GM23338 (cell line): ENCODE results near the gene PPM1H. TPM values are rescaled to one million over a fixed set of nuclear protein-coding genes. Genes with fewer than 3 reads are reported as not detected.

Experiments
- ATAC-seq: fragments of 200-7000 bp; cut with Tn5 transposase; 3 replicates; pipeline ENCODE4 v1.9.1; 2020
- DNase-seq: peaks from one replicate; pipeline ENCODE4 v3.0.0-alpha.2; 2015; ENCODE audit warnings: low spot score
- H2AFZ ChIP-seq: fragments of 200-600 bp; sonication (generic); 2 replicates; pipeline ENCODE4 v1.8.0; 2016; ENCODE audit warnings: antibody characterized with exemption, mild to moderate bottlenecking, moderate library complexity
- H3F3A ChIP-seq: fragments of 200-600 bp; sonication (generic); replicated peaks from 2 replicates; pipeline ENCODE4 v1.8.0; 2017; ENCODE audit warnings: antibody characterized with exemption, mixed run types, low read depth
- H3K27ac ChIP-seq: fragments of 200-600 bp; sonication (generic); 2 replicates; pipeline ENCODE4 v1.6.1; 2016; ENCODE audit warnings: low read depth
- H3K27me3 ChIP-seq: fragments of 200-600 bp; sonication (generic); 2 replicates; pipeline ENCODE4 v1.8.0; 2016; ENCODE audit warnings: mild to moderate bottlenecking, mixed run types, moderate library complexity; ENCODE audit not compliant: insufficient read depth
- H3K36me3 ChIP-seq: fragments of 200-600 bp; sonication (generic); 2 replicates; pipeline ENCODE4 v1.8.0; 2016; ENCODE audit warnings: mild to moderate bottlenecking; ENCODE audit not compliant: insufficient read depth
- H3K4me1 ChIP-seq: fragments of 200-600 bp; sonication (generic); 2 replicates; pipeline ENCODE4 v1.8.0; 2016; ENCODE audit warnings: mild to moderate bottlenecking, moderate library complexity; ENCODE audit not compliant: insufficient read depth
- H3K4me2 ChIP-seq: fragments of 200-600 bp; sonication (generic); 2 replicates; pipeline ENCODE4 v1.7.1; 2017; ENCODE audit warnings: mixed run types
- H3K4me3 ChIP-seq: fragments of 200-600 bp; sonication (generic); 2 replicates; pipeline ENCODE4 v1.6.1; 2016; ENCODE audit warnings: mixed run types
- H3K79me2 ChIP-seq: fragments of 200-600 bp; sonication (generic); replicated peaks from 2 replicates; pipeline ENCODE4 v1.8.0; 2017; ENCODE audit warnings: mild to moderate bottlenecking; ENCODE audit not compliant: insufficient read depth
- H3K9me2 ChIP-seq: fragments of 200-600 bp; sonication (generic); 2 replicates; pipeline ENCODE4 v1.8.0; 2017; ENCODE audit not compliant: insufficient read depth
- H4K20me1 ChIP-seq: fragments of 200-600 bp; sonication (generic); replicated peaks from 2 replicates; pipeline ENCODE4 v1.8.0; 2017; ENCODE audit warnings: mild to moderate bottlenecking; ENCODE audit not compliant: insufficient read depth
- H3K27ac Mint-ChIP-seq: 2 replicates; pipeline ENCODE4 v1.8.0; 2020; ENCODE audit warnings: inconsistent platforms, mild to moderate bottlenecking, moderate library complexity, mixed read lengths
- H3K27me3 Mint-ChIP-seq: 3 replicates; pipeline ENCODE4 v1.8.0; 2022; ENCODE audit warnings: low read depth, mild to moderate bottlenecking, moderate library complexity, mixed read lengths, inconsistent platforms; ENCODE audit not compliant: insufficient read depth, poor library complexity
- H3K36me3 Mint-ChIP-seq: 3 replicates; pipeline ENCODE4 v1.8.0; 2021; ENCODE audit warnings: low read depth, mild to moderate bottlenecking, inconsistent platforms, moderate library complexity, mixed read lengths
- H3K4me1 Mint-ChIP-seq: 3 replicates; pipeline ENCODE4 v1.8.0; 2020; ENCODE audit warnings: mild to moderate bottlenecking, inconsistent platforms, mixed read lengths
- H3K4me3 Mint-ChIP-seq: 3 replicates; pipeline ENCODE4 v1.8.0; 2021; ENCODE audit warnings: moderate library complexity, mild to moderate bottlenecking, inconsistent platforms, mixed read lengths
- H3K9me3 Mint-ChIP-seq: 3 replicates; pipeline ENCODE4 v1.8.0; 2020; ENCODE audit warnings: moderate library complexity, mild to moderate bottlenecking, inconsistent platforms, mixed read lengths
- CTCF ChIP-seq, 2 experiments: fragments of 200-600 bp in 1 of 2; sonication (generic) in 1 of 2; conservative IDR thresholded peaks; 2 replicates each; pipeline versions ENCODE4 v1.5.1 to v1.6.1; 2016 to 2017; ENCODE audit warnings: antibody characterized with exemption in 2 of 2, low read depth in 2 of 2, mild to moderate bottlenecking in 2 of 2, moderate library complexity in 1 of 2
- EZH2 ChIP-seq: fragments of 200-600 bp; sonication (generic); IDR thresholded peaks from one replicate; pipeline ENCODE4 v1.8.0; 2017; ENCODE audit warnings: antibody characterized with exemption, mild to moderate bottlenecking, low read depth; ENCODE audit not compliant: unreplicated experiment
- EZH2phosphoT487 ChIP-seq: fragments of 200-600 bp; sonication (generic); IDR thresholded peaks from one replicate; pipeline ENCODE4 v1.8.1; 2018; ENCODE audit warnings: antibody characterized with exemption; ENCODE audit not compliant: unreplicated experiment
- STAT1 ChIP-seq: IDR thresholded peaks from one replicate; pipeline ENCODE4 v1.6.1; 2016; ENCODE audit warnings: antibody characterized with exemption; ENCODE audit not compliant: unreplicated experiment
- ZNF462 ChIP-seq: fragments of 250-450 bp; sonication (Bioruptor Pico); IDR thresholded peaks from 2 replicates; pipeline ENCODE4 v1.5.0; 2020; ENCODE audit warnings: mild to moderate bottlenecking, moderate library complexity
- polyA plus RNA-seq: library from polyadenylated mRNA; unstranded; fragments of >200 nt; fragmentation: Nextera tagmentation; extraction: Ambion mirVana; gene quantifications from 2 replicates; pipeline ENCODE4 v1.2.1, GENCODE V29; 2016
- total RNA-seq: library from RNA; depleted of rRNA; stranded (reverse); fragments of >200 nt; shearing (Covaris generic); gene quantifications from 2 replicates; pipeline ENCODE4 v1.2.3, GENCODE V29; 2014

The PPM1H gene
- total and polyA plus RNA-seq, 2 experiments from 2014 or later: 11.4 to 41.2 TPM

DNA sequence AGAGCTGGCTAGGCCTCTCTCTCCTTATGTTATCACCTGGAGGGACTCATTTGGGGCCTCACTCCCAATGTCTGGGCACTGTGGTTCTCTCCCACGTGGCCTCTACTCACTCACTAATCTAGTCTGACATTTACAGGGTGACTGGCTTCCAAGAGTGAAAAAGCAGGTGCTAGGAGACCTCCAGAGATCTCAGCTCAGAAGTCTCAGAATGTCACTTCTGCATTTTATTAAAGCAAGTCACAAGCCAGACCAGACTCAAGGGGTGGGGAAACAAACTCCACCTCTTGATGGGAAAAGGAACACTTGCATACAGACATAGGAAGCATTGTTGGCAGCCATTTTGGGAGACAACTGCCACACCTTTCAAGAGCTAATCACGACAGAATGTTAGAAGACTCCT lies 292.5 kb downstream of the PPM1H start:
- Mint-ChIP-seq H3K4me3 (no peak overlapping the region), H3K27ac (no peak overlapping the region)

More for the DNA sequence above, 292.5 kb downstream of the PPM1H start:
- H3K9me2 ChIP-seq: no peaks in the 10 kb centered on the region
- H3K4me1 ChIP-seq: peaks cover 38% of the 10 kb centered on the region
- H3K4me1 Mint-ChIP-seq: peaks cover 46% of the 10 kb centered on the region
- no peaks in the 10 kb centered on the region for H3K36me3 ChIP-seq
- no peak for DNase-seq
- H2AFZ ChIP-seq: no peak overlapping the region
- no peaks in the 10 kb centered on the region for H3K9me3 Mint-ChIP-seq
- H3F3A ChIP-seq: no peaks in the 10 kb centered on the region
- TF ChIP-seq EZH2: no peak
- no peak for TF ChIP-seq ZNF462 (CRISPR knock-in tag)
- TF ChIP-seq EZH2phosphoT487: no peak
- TF ChIP-seq STAT1: no peak
- no peak for TF ChIP-seq CTCF (conservative IDR thresholded peaks at IDR 0.05; ENCODE audit: low read depth in 2 of 2)
- no peaks in the 10 kb centered on the region for H3K27me3 ChIP-seq
- no peak overlapping the region for H3K4me3 ChIP-seq
- H3K79me2 ChIP-seq: no peaks in the 10 kb centered on the region
- ATAC-seq: no peak
- peaks cover 16% of the 10 kb centered on the region for H3K27me3 Mint-ChIP-seq
- H3K4me2 ChIP-seq: no peak overlapping the region
- H3K36me3 Mint-ChIP-seq: peaks cover 15% of the 10 kb centered on the region
- H3K27ac ChIP-seq: no peak overlapping the region
- no peaks in the 10 kb centered on the region for H4K20me1 ChIP-seq
